Gastrocnemius medialis (tissue), 4 donors: ENCODE results near the gene CCDC71. TPM values are rescaled to one million over a fixed set of nuclear protein-coding genes. Genes with fewer than 3 reads are reported as not detected.

Experiments
- ATAC-seq, 2 donors: fragments of 150-250 bp; one replicate each; pipeline ENCODE4 v1.9.1; 2016
- DNase-seq, 2 donors: peaks; one replicate each; pipeline ENCODE4 v3.0.0-alpha.2; 2019
- H3K27ac ChIP-seq, 4 donors: fragments of 200-600 bp; sonication (generic); 1 replicate in 1 of 4; 2 replicates in 3 of 4; pipeline ENCODE4 v1.5.1; 2016 to 2018; ENCODE audit warnings: mild to moderate bottlenecking in 2 of 4, moderate library complexity in 1 of 4
- H3K27me3 ChIP-seq, 3 donors: fragments of 200-600 bp; sonication (generic) in 2 of 3; 1 replicate in 1 of 3; 2 replicates in 2 of 3; pipeline versions ENCODE4 v1.5.1 to v1.6.0; 2016 to 2019; ENCODE audit warnings: mild to moderate bottlenecking in 1 of 3, moderate library complexity in 1 of 3
- H3K36me3 ChIP-seq, 2 donors: fragments of 200-600 bp; sonication (generic) in 1 of 2; one replicate each; pipeline ENCODE4 v1.5.1; 2017 to 2018
- H3K4me1 ChIP-seq, 2 donors: fragments of 200-600 bp; sonication (generic) in 1 of 2; one replicate each; pipeline ENCODE4 v1.5.1; 2016 to 2017; ENCODE audit warnings: mild to moderate bottlenecking in 2 of 2
- H3K4me3 ChIP-seq, 4 donors: fragments of 200-600 bp; sonication (generic) in 3 of 4; 1 replicate in 1 of 4; 2 replicates in 3 of 4; pipeline ENCODE4 v1.5.1; 2016 to 2019; ENCODE audit warnings: mild to moderate bottlenecking in 2 of 4
- H3K9me3 ChIP-seq, 3 donors: fragments of 200-600 bp; sonication (generic) in 2 of 3; 1 replicate in 1 of 3; 2 replicates in 2 of 3; pipeline ENCODE4 v1.5.1; 2016 to 2019
- CTCF ChIP-seq, 5 experiments: fragments of 450-650 bp in 3 of 5; fragments of 200-600 bp in 2 of 5; sonication (generic) in 2 of 5; IDR thresholded peaks in 4 of 5; conservative IDR thresholded peaks in 1 of 5; 1 replicate in 4 of 5; 2 replicates in 1 of 5; pipeline ENCODE4 v1.5.1; 2016 to 2019; ENCODE audit warnings: antibody characterized with exemption in 5 of 5, mild to moderate bottlenecking in 3 of 5, moderate library complexity in 3 of 5
- POLR2A ChIP-seq, 2 donors: fragments of 450-650 bp; IDR thresholded peaks; one replicate each; pipeline ENCODE4 v1.6.1; 2017; ENCODE audit warnings: antibody characterized with exemption in 2 of 2, mild to moderate bottlenecking in 2 of 2, moderate library complexity in 2 of 2
- in situ Hi-C, 4 donors: fragments of 200-750 bp; cut with MboI; loops; one replicate each; pipeline versions ENCODE4 v1.15.0 to v1.8.0; 2017; ENCODE audit warnings: low sequenced_read_pairs in 4 of 4
- intact Hi-C: fragments of 100-400 bp; cut with DNase I; formaldehyde crosslinking; loops from one replicate; pipeline ENCODE4 v1.15.1; 2023; ENCODE audit warnings: low total_unique reads
- total RNA-seq, 4 donors: library from RNA; depleted of rRNA; stranded (reverse); fragments of >200 nt; gene quantifications; one replicate each; pipeline versions ENCODE4 v1.1.0 to v1.2.3, GENCODE V29; 2016

Gene CCDC71
- total RNA-seq, 4 donors from 2014 or later = 20.0 to 31.0 (median 22.0) TPM

GRCh38 chr3:49132437-49133225 is 33.5 kb downstream of the CCDC71 start, which contains the start of gene LAMB2:
LAMB2 (minus strand) TSS chr3:49133050; CDS start chr3:49132867, 183 bp downstream.
- H3K27ac ChIP-seq = peak within 1 kb of the TSS; percentile 90 to 96 (median 94)
- in situ Hi-C loops (no loop called here), intact Hi-C loops (loop anchor here (1.0 to 5.0 kb wide), 4 partner anchors 12 to 110 kb away; partner anchors contain the start of genes KLHDC8B, NDUFAF3, QRICH1 and USP19)
- peak in 1 of 5 experiments; percentile 9 for TF ChIP-seq CTCF (IDR thresholded peaks at IDR 0.05 in 4 of 5, conservative IDR thresholded peaks at IDR 0.05 in 1 of 5)
- TF ChIP-seq POLR2A (IDR thresholded peaks at IDR 0.05) = peak; percentile 52 to 55
- H3K4me3 ChIP-seq = peak within 1 kb of the TSS; percentile 79 to 100 (median 90)
- ATAC-seq (peak; percentile 86 to 93), DNase-seq (peak; percentile 59 to 76)
- peaks cover 0 to 21% of the 10 kb centered on the region in 2 donors for H3K36me3 ChIP-seq
- no peaks in the 10 kb centered on the region for H3K9me3 ChIP-seq
- peaks cover 19 to 42% of the 10 kb centered on the region in 2 donors for H3K4me1 ChIP-seq
- no peaks in the 10 kb centered on the region for H3K27me3 ChIP-seq

- ATAC-seq = no peak
- no peak for TF ChIP-seq CTCF (IDR thresholded peaks at IDR 0.05 in 4 of 5, conservative IDR thresholded peaks at IDR 0.05 in 1 of 5)
- no peak for TF ChIP-seq POLR2A (IDR thresholded peaks at IDR 0.05)
- intact Hi-C loops = loop anchor here (2.0 to 5.0 kb wide), 2 partner anchors 39 to 110 kb away; partner anchors contain the start of genes KLHDC8B and NDUFAF3
- DNase-seq = no peak
- peak overlapping the region; percentile 90 to 96 (median 94) for H3K27ac ChIP-seq
- in situ Hi-C loops = no loop called here
- H3K4me3 ChIP-seq = peak overlapping the region; percentile 79 to 100 (median 90)
- no peaks in the 10 kb centered on the region for H3K9me3 ChIP-seq
- peaks cover 19 to 42% of the 10 kb centered on the region in 2 donors for H3K4me1 ChIP-seq
- H3K27me3 ChIP-seq = no peaks in the 10 kb centered on the region
- peaks cover 0 to 22% of the 10 kb centered on the region in 2 donors for H3K36me3 ChIP-seq
Measured at GRCh38 chr3:49132073-49132436, 34.1 kb downstream of the CCDC71 start.

GRCh38 chr3:49131576-49131975 is 34.6 kb downstream of the CCDC71 start:
- H3K36me3 ChIP-seq = peaks cover 0 to 27% of the 10 kb centered on the region in 2 donors

GRCh38 chr3:49131040-49131439 is 35.1 kb downstream of the CCDC71 start:
- Histone ChIP-seq H3K4me1 (peaks cover 19 to 42% of the 10 kb centered on the region in 2 donors), H3K4me3 (peak overlapping the region in 2 of 4 donors; percentile 86 to 93), H3K36me3 (peaks cover 0 to 32% of the 10 kb centered on the region in 2 donors), H3K27ac (peak overlapping the region in 3 of 4 donors; percentile 92 to 96 (median 96)), H3K9me3 (no peaks in the 10 kb centered on the region), H3K27me3 (no peaks in the 10 kb centered on the region)
- DNase-seq (no peak), ATAC-seq (no peak)
- TF ChIP-seq CTCF (IDR thresholded peaks at IDR 0.05 in 4 of 5, conservative IDR thresholded peaks at IDR 0.05 in 1 of 5) (no peak), POLR2A (IDR thresholded peaks at IDR 0.05) (no peak)
- in situ Hi-C loops (no loop called here), intact Hi-C loops (loop anchor here (5.0 kb wide), 1 partner anchor 109 kb away; the partner anchor contains the start of gene NDUFAF3)

More at GRCh38 chr3:49131576-49131975, 34.6 kb downstream of the CCDC71 start:
- TF ChIP-seq CTCF (IDR thresholded peaks at IDR 0.05 in 4 of 5, conservative IDR thresholded peaks at IDR 0.05 in 1 of 5) (no peak), POLR2A (IDR thresholded peaks at IDR 0.05) (no peak)
- DNase-seq (no peak), ATAC-seq (no peak)
- intact Hi-C loops = loop anchor here (5.0 kb wide), 1 partner anchor 109 kb away; the partner anchor contains the start of gene NDUFAF3
- peak overlapping the region; percentile 90 to 96 (median 94) for H3K27ac ChIP-seq
- H3K4me3 ChIP-seq = peak overlapping the region; percentile 79 to 100 (median 90)
- in situ Hi-C loops = no loop called here
- H3K4me1 ChIP-seq = peaks cover 19 to 42% of the 10 kb centered on the region in 2 donors
- H3K9me3 ChIP-seq = no peaks in the 10 kb centered on the region
- H3K27me3 ChIP-seq = no peaks in the 10 kb centered on the region
